Sigmoid colon (tissue), 4 donors: ENCODE measurements around the gene ACOT7.

ENCODE experiments used
- CTCF ChIP-seq, 4 experiments: fragments of 450-650 bp in 3 of 4; fragments of 200-600 bp in 1 of 4; IDR thresholded peaks; one replicate each; pipeline ENCODE4 v1.5.1; 2016 to 2019; ENCODE audit warnings: antibody characterized with exemption in 4 of 4, mild to moderate bottlenecking in 3 of 4, moderate library complexity in 2 of 4
- POLR2A ChIP-seq, 2 donors: fragments of 450-650 bp; IDR thresholded peaks; one replicate each; pipeline ENCODE4 v1.6.1; 2016; ENCODE audit warnings: antibody characterized with exemption in 2 of 2, mild to moderate bottlenecking in 2 of 2, moderate library complexity in 2 of 2
- POLR2AphosphoS5 ChIP-seq, 4 donors: sonication (generic); formaldehyde crosslinking; IDR thresholded peaks; one replicate each; pipeline ENCODE4 v1.6.1; 2017; ENCODE audit warnings: antibody characterized with exemption in 4 of 4

- TF ChIP-seq POLR2A (IDR thresholded peaks at IDR 0.05), result no peak
- TF ChIP-seq CTCF (IDR thresholded peaks at IDR 0.05), result no peak
- TF ChIP-seq POLR2AphosphoS5 (IDR thresholded peaks at IDR 0.05), result no peak
These were observed 3.6 kb downstream of the ACOT7 start for GRCh38 chr1:6389971-6390370.
